Measurements from ENCODE around the gene BMAL1. TPM values are rescaled to one million over a fixed set of nuclear protein-coding genes. Genes with fewer than 3 reads are reported as not detected.

The BMAL1 gene
- total and polyA plus RNA-seq, 7 donors: 10.8 to 41.5 (median 27.7) TPM

- peaks cover 0 to 35% (median 25%) of the 10 kb centered on the region in 4 donors for H3K4me1 ChIP-seq
- no peak for DNase-seq
- no peak for TF ChIP-seq POLR2AphosphoS5 (IDR thresholded peaks at IDR 0.05)
- TF ChIP-seq CTCF (IDR thresholded peaks at IDR 0.05): no peak
- TF ChIP-seq EP300 (IDR thresholded peaks at IDR 0.05): no peak
- TF ChIP-seq POLR2A (IDR thresholded peaks at IDR 0.05): no peak
- no peaks in the 10 kb centered on the region for H3K9me3 ChIP-seq
- no peak overlapping the region for H3K27ac ChIP-seq
- H3K27me3 ChIP-seq: no peaks in the 10 kb centered on the region
- intact Hi-C loops (cut with DNase I): no loop called here
- H3K36me3 ChIP-seq: no peaks in the 10 kb centered on the region
- WGBS, 2 donors: 50 to 65% methylated on average over 4 of the region's 4 CpGs
- H3K4me3 ChIP-seq: no peak overlapping the region
These were observed 16.6 kb downstream of the BMAL1 start for GRCh38 chr11:13294178-13294577.

- intact Hi-C loops (cut with DNase I): no loop called here
- H3K4me1 ChIP-seq: peaks cover 0 to 43% (median 29%) of the 10 kb centered on the region in 4 donors
- H3K27me3 ChIP-seq: no peaks in the 10 kb centered on the region
These were observed 17.4 kb downstream of the BMAL1 start for GRCh38 chr11:13294771-13295579.

GRCh38 chr11:13297308-13297916 is 19.8 kb downstream of the BMAL1 start:
- H3K4me1 ChIP-seq: peaks cover 0 to 46% (median 33%) of the 10 kb centered on the region in 4 donors
- no peaks in the 10 kb centered on the region for H3K9me3 ChIP-seq
- H3K27me3 ChIP-seq: no peaks in the 10 kb centered on the region
- no peak overlapping the region for H3K4me3 ChIP-seq
- intact Hi-C loops (cut with DNase I): no loop called here
- 95 to 96% methylated on average over 5 of the region's 5 CpGs for WGBS, 2 donors
- TF ChIP-seq CTCF (IDR thresholded peaks at IDR 0.05) (no peak), POLR2A (IDR thresholded peaks at IDR 0.05) (no peak), POLR2AphosphoS5 (IDR thresholded peaks at IDR 0.05) (no peak), EP300 (IDR thresholded peaks at IDR 0.05) (no peak)
- no peaks in the 10 kb centered on the region for H3K36me3 ChIP-seq
- no peak overlapping the region for H3K27ac ChIP-seq
- no peak for DNase-seq

More at GRCh38 chr11:13294771-13295579, 17.4 kb downstream of the BMAL1 start:
- TF ChIP-seq EP300 (IDR thresholded peaks at IDR 0.05) (no peak), POLR2AphosphoS5 (IDR thresholded peaks at IDR 0.05) (no peak), POLR2A (IDR thresholded peaks at IDR 0.05) (no peak), CTCF (IDR thresholded peaks at IDR 0.05) (no peak)
- H3K27ac ChIP-seq: no peak overlapping the region
- H3K36me3 ChIP-seq: no peaks in the 10 kb centered on the region
- 82 to 89% methylated on average over 9 of the region's 9 CpGs for WGBS, 2 donors
- no peaks in the 10 kb centered on the region for H3K9me3 ChIP-seq
- no peak overlapping the region for H3K4me3 ChIP-seq
- no peak for DNase-seq

GRCh38 chr11:13297917-13298356 is 20.3 kb downstream of the BMAL1 start:
- peaks cover 0 to 46% (median 33%) of the 10 kb centered on the region in 4 donors for H3K4me1 ChIP-seq
- 60 to 69% methylated on average over 5 of the region's 5 CpGs for WGBS, 2 donors
- H3K4me3 ChIP-seq: no peak overlapping the region
- no peaks in the 10 kb centered on the region for H3K9me3 ChIP-seq
- no peak for DNase-seq
- H3K27me3 ChIP-seq: no peaks in the 10 kb centered on the region
- H3K36me3 ChIP-seq: no peaks in the 10 kb centered on the region
- TF ChIP-seq EP300 (IDR thresholded peaks at IDR 0.05) (no peak), POLR2AphosphoS5 (IDR thresholded peaks at IDR 0.05) (no peak), CTCF (IDR thresholded peaks at IDR 0.05) (no peak), POLR2A (IDR thresholded peaks at IDR 0.05) (no peak)
- H3K27ac ChIP-seq: no peak overlapping the region
- intact Hi-C loops (cut with DNase I): no loop called here

All from sigmoid colon (tissue), 7 donors.